SK-N-DZ (cell line): ENCODE results near the gene PTTG1IP.

Source experiments
- DNase-seq: peaks from one replicate; pipeline ENCODE4 v3.0.0-alpha.2; 2015; ENCODE audit warnings: low spot score

PTTG1IP gene

GRCh38 chr21:44802396-44803153 lies 70.9 kb downstream of the PTTG1IP start:
- DNase-seq: no peak

DNA sequence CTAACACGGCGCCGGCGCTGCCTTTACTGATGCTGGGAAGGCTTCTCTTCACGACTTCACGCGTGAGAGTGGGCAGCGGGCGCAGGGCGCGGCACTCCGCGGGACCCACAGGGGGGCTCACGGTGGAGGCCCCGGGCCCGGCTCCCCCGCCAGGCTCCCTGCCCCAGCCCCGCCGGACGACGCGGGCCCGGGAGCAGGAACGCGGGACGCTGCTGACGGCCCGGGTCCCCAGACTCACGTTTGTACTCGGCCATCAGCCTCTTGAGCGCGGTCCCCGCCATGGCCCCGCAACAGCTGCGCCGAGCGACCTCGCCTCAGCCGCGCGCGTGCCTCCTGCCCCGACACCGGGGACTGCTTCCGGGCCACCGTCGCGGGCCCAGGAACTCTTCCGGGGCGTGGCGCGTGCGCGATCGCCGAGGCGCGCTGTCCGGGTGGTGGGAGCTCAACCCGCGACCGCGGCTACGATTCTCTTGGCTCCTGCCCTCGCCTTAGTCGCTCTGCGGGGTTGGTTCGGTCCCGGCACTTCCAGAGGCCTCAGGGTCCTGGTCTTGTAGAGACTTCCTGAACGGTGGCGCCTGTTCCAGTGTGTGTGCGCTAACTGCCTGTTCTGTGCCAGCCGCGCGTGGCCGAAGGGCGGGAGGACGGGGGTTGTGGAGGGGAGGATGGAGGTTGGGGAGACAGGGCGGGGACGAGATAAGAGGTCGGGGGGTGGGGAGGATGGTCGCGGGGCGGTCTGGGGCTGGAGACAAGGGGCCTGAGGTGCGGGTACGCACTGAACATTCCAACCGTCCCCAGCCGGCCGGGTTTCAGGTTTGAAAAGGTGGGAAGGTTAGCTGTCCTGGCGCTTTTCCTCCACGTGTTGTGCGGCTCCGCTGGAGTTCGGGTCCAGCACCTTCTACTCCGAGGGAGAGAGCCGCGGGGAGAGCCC lies 71.8 kb downstream of the PTTG1IP start, which contains the start of gene UBE2G2:
Gene UBE2G2 (minus strand): TSS at position 353 of the 928 bp plus-strand sequence. CDS start 72 bp downstream, at position 281.
- DNase-seq: peak; percentile 77

GRCh38 chr21:44800971-44801467 lies 72.5 kb downstream of the PTTG1IP start:
- peak; percentile 17 for DNase-seq

- peak; percentile 36 for DNase-seq
These were observed 73.4 kb downstream of the PTTG1IP start for GRCh38 chr21:44800103-44800502.

DNA sequence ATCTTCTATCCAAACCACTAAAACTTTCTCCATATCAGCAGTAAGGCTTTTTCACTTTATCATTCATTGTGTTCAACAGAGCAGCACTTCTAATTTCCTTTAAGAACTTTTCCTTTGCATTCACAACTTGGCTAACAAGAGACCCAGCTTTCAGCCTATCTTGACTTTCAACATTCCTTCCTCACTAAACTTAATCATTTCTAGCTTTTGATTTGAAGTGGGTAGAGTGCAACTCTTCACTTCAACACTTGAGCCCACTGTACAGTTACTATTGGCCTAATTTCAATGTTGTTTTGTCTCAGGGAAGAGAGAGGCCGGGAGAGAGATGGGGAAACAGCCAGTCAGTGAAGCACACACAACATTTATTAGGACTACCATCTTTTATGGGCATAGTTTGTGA lies 73.8 kb downstream of the PTTG1IP start:
- DNase-seq: no peak
